GM18519 (cell line): ENCODE measurements around the gene CCDC88B.
"Not testable (repeated sequence)": the region's sequence is repeated elsewhere in the genome, so short reads cannot be mapped to it uniquely, and the experiment has no call there.

ENCODE experiments used
- ATAC-seq: cut with Tn5 transposase; IDR thresholded peaks from one replicate; pipeline ENCODE4 v1.9.1; 2021; ENCODE audit warnings: mild to moderate bottlenecking, moderate library complexity; ENCODE audit not compliant: unreplicated experiment, low FRiP score

The CCDC88B gene

GRCh38 chr11:64305075-64305690 lies 34.8 kb upstream of the CCDC88B start, which contains the start of gene ESRRA:
TSS of gene ESRRA (plus strand) at chr11:64305524. CDS start at chr11:64307180, 1,656 bp downstream.
- peak; percentile 53 for ATAC-seq

GRCh38 chr11:64305691-64306562 lies 34.1 kb upstream of the CCDC88B start:
- no peak for ATAC-seq

GRCh38 chr11:64306563-64306875 lies 33.5 kb upstream of the CCDC88B start:
- ATAC-seq = no peak

GRCh38 chr11:64306876-64307622 lies 33.0 kb upstream of the CCDC88B start:
- no peak for ATAC-seq

GRCh38 chr11:64307795-64308194 lies 32.2 kb upstream of the CCDC88B start:
- not testable (repeated sequence) for ATAC-seq

GRCh38 chr11:64312947-64313346 lies 27.1 kb upstream of the CCDC88B start:
- ATAC-seq = no peak

GRCh38 chr11:64313491-64314145 lies 26.4 kb upstream of the CCDC88B start:
- ATAC-seq = no peak

- no peak for ATAC-seq
Observed at GRCh38 chr11:64314146-64314804, 25.7 kb upstream of the CCDC88B start.

- no peak for ATAC-seq
Observed at GRCh38 chr11:64314805-64315561, 25.0 kb upstream of the CCDC88B start.

GRCh38 chr11:64315667-64316526 lies 24.1 kb upstream of the CCDC88B start:
- ATAC-seq = not testable (repeated sequence)

- ATAC-seq = no peak
Observed at GRCh38 chr11:64316672-64317324, 23.2 kb upstream of the CCDC88B start.

GRCh38 chr11:64317325-64317960 lies 22.6 kb upstream of the CCDC88B start, which contains the start of gene TRMT112:
TSS of gene TRMT112 (minus strand) at chr11:64317559. CDS start at chr11:64317526, 33 bp downstream.
- peak; percentile 37 for ATAC-seq

GRCh38 chr11:64317961-64318765 lies 21.8 kb upstream of the CCDC88B start, which contains the start of gene PRDX5:
TSS of gene PRDX5 (plus strand) at chr11:64318121. CDS start at chr11:64318216, 95 bp downstream.
- peak; percentile 58 for ATAC-seq

- no peak for ATAC-seq
Observed at GRCh38 chr11:64318766-64319761, 20.9 kb upstream of the CCDC88B start.

- ATAC-seq = no peak
Observed at GRCh38 chr11:64320556-64320955, 19.4 kb upstream of the CCDC88B start.
